GM18498 (cell line): ENCODE measurements around the gene RPS2.
"Not testable (repeated sequence)": the region's sequence is repeated elsewhere in the genome, so short reads cannot be mapped to it uniquely, and the experiment has no call there.

Experiments used
- ATAC-seq: cut with Tn5 transposase; IDR thresholded peaks from one replicate; pipeline ENCODE4 v1.9.1; 2021; ENCODE audit warnings: mild to moderate bottlenecking, moderate library complexity; ENCODE audit not compliant: unreplicated experiment

The RPS2 gene

GRCh38 chr16:1964506-1965395 is at the start of gene RPS2:
Gene RPS2, minus strand, starts transcription at chr16:1964826. Its CDS starts 201 bp downstream, at chr16:1964625.
- ATAC-seq, result peak; percentile 84

- ATAC-seq, result no peak
These were observed 48.9 kb upstream of the RPS2 start for GRCh38 chr16:2013527-2013926.

- not testable (repeated sequence) for ATAC-seq
These were observed 47.1 kb upstream of the RPS2 start for GRCh38 chr16:2011726-2012125.

GRCh38 chr16:2009791-2010510 is 45.3 kb upstream of the RPS2 start, which contains the start of gene ZNF598:
Gene ZNF598, minus strand, starts transcription at chr16:2009821.
- peak; percentile 88 for ATAC-seq

DNA sequence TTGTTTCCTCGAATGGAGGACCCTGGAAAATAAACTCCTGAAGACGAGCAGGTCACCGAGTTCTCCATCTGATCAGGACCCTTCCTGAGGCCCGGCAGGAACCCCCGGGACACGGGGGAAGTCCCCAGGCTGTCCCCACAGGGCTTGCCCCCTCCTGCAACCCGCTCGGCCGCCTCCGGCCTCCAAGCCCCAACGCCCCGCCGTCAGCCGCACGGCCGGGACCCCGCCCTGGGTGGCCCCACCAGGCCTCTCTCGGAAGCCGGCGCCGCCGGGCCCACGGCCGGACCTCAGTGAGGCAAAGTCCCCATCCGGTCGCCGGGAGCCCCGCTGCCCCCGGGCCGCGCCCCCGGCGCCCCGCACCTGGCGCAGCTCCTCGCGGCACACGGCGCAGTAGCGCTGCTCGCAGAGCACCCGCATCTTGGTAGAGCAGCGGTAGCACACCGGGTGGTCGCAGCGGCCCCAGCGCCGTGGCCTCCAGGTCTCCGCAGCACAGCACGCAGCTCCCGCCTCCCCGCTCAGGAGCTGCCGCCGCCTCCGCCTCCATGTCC is 44.6 kb upstream of the RPS2 start:
- peak; percentile 41 for ATAC-seq

- no peak for ATAC-seq
These were observed 44.1 kb upstream of the RPS2 start for GRCh38 chr16:2008631-2009163.

DNA sequence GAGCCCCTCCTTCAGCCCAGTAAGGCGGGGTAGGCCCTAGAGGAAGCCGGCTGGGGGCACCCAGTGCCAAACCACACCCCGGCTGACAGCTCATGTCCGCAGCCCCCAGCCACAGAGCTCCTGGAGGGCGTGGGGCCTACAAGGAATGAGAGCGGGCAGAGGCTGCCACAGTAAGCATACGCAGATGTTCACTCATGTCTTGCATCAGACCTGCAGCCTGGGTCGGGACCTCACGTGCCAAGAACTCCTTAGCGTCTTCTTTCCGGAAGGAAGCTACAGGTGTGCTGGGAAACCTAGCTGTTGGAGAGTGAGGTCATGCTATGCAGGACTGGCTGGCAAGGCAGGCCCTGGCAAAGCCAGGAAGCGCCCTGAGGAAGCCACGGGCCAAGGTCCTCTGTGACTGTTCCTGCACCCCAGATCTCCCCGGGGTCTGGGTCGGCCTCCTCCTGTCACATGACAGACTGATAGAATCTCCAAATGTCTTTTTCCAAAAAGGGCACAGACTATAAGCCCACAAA is 43.4 kb upstream of the RPS2 start:
- no peak for ATAC-seq

DNA sequence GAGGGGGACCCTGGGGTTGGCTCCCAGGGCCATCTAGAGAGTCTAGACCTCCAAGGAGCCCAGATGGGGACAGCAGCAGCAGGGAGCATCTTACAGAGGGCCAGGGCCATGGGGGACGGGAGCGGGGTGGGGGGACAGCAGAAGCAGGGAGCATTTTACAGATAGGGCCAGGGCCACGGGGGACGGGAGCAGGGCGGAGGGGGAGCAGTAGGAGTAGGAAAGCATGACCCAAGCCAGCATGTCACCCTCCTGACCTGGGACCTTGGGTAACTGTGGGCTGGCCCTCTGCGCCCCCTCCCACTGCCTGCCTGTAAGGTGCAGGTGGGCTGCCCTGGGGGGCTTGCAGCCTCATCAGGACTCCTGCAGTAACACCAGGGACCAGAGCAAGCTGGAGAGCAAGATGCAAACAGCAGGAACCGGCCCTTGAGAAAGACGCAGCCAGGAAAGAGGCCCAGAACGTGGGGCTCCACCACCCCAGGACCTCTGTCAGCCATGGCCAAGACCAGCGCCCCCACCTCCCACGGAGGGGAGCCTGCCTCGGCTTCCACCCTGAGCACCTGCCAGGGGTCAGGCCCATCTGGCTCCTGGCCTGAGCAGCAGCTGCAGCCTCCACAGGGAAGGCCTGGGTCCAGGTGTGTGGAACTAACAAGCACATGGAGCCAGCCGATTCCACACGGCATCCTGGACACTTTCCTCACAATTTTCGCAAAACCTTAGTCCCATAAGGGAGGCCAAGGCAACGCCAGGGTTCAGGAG is 42.6 kb upstream of the RPS2 start:
- no peak for ATAC-seq

- no peak for ATAC-seq
These were observed 41.7 kb upstream of the RPS2 start for GRCh38 chr16:2006317-2006716.

GRCh38 chr16:2005646-2006045 is 41.0 kb upstream of the RPS2 start:
- ATAC-seq, result no peak

GRCh38 chr16:2004795-2005517 is 40.3 kb upstream of the RPS2 start:
- no peak for ATAC-seq

DNA sequence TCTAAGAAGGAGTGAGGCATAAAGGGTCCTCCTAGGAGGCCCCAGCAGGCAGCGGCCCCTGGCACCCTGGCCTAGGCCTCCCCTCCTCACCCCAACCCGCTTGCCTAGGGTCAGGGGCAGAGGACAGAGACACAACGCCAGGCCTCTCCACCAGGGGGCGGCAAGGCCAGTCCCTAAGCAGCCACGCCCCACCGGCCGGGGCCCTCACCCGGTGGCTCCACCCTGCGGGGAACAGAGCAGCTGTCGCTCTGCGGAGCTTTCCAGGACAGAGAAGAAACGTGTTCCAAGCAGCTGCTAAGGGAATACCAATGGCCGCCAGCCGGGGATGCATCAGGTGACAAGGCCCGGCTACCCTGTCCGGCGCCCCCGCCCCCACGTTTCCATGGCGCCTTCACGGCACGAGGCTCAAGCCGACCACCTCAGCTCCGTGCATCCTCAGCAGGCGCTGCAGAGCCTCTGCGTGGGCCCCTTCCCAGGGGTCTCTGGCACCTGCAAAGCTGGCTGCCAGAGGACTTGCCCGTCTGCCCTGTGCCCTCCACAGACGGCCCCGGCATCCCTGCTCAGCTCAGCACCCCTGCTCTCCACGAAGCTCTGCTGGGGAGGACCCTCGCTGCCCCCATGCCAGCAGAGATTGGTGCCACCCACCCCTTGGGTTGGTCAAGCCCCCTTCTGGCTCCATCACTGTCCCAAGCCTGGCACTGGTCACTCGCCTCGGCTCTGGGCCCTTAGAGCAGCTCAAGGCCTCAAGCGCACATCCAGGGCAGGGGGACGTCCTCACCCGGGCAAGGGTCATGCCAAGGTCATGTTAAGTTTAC is 39.4 kb upstream of the RPS2 start:
- peak; percentile 69 for ATAC-seq

DNA sequence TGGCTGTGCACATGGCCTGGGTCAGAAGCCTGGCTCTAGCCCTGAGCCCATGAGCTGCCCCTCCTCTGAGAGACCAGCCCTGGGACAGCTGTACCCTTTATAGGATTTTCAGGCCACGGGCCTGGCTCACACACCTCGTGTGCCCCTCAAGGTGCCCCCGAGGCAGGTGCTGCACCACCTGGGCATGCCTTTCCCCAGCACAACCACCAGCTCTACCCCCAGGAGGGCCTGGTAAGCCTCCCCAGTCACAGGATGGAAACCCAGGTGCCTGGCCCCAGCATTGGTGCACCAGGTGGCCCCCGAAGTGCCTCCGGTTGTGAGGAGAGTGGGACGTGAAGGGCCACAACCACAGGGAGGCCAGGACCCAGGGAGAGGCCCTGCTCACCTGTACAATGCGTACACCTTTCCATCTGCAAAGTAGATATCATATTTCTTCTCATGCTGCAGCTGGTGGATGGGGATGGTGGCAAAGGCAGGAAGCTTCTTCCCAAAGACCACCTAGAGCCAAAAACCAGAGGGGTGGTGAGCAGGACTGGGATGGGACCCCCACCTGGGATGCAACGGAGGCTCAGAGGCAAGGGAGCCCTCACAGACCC is 38.7 kb upstream of the RPS2 start:
- ATAC-seq, result no peak

DNA sequence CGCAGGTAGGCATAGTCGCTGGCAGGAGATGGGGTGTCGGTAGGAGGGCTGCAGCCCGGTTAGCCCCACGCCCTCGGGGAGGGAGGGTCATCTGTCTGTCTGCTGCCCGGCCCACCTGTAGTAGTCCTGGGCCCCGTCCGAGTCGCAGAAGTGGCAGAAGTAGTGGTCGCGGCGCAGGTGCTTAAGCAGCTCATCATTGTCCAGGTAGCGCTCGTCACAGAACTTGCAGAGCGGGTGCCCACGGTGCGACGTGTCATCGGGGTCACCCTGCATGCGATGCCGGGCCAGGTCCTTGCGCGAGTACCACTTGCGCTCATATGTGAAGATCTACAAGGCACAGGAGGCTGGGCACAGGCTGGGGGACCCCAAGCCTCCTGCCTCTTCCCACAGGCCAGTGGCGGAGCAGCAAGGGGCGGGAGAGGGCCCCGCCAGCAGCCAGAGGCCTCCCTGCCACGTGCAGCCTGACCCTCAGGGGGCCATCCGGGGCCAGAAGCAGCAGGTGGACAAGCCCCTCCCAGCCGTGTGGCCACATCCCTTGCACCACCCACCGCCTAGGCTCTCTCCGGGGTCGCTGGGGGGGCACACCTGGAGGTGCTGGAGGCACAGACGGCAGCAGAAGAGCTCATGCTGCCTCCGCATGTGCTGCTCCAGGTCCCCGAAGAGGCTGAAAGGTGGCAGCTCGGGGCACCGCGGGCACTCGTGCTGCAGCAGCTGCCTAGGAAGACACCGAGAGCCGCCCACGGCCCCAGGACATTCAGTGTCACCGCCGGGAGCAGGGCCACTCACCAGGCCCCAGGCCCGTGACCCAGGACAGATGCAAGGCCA is 38.0 kb upstream of the RPS2 start:
- ATAC-seq, result no peak

DNA sequence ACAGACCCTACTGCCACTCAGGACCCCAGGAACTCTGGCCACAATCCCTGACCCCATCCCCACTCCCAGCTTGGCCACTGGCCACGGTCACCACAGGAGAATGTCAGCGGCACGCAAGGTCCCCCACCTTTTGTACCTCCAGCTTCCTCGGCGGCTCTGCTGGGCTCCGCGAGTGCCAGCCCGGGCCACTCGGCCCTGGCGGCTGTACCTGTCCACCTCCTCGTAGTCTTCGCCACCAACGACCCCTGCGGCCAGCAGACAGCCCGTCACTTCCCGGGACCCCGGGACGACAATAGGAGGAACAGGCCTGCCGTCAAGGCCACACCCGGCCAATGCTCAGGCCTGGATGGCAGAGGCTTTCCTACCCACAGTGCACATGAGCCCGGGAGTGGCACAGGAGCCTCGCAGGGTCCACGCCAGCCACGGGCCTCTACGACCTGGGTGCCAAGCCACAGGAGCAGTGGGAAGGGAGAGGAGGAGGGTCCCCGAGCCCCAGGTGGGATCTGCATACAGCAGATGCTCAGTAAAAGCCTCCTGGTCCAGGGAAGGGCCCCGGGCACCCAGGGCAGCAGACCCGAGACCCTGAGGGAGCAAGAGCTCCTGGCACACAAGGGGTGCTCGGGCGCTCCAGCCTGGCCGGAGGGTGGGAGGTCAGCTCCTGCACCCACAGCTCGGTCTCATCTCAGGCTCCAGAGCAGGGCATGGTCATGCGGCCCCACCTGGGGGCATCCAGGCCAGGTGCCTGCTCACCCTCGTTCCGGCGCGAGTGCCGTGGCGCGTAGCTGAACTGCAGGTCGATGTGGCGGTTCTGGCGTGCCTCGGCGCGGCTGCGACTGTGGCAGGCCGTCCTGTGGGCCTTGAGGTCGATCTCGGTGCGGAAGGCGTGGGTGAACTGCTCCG is 37.1 kb upstream of the RPS2 start:
- ATAC-seq, result no peak

DNA sequence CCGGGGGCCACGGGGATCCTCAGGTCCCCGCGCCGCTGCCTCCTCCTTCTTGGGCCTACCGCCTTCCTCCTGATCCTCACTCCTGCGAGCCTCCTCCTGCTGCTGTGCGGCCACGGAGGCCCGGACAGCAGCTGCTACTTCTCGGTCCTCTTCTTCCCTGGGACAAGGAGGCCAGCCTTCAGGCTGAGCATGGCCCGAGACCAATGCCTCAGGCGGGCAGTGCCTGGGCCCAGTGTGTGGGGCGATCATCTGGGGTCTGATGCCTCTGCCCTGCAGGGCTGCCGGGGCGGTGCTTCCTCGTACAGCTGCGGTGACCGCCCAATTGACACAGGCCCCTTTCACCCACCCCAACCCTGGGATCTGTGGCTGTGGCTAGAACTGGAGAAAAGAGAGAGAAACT is 36.4 kb upstream of the RPS2 start:
- no peak for ATAC-seq
